Stimulated activated CD4-positive, alpha-beta T cell treated with anti-CD3 and anti-CD28 coated beads, Interleukin-12 subunit alpha, Interleukin-12 subunit beta, amount 100 ng/mL, for 48 hours (primary cell): Measurements from ENCODE around the gene LYPD6B.

Experiments
- DNase-seq, 3 donors: peaks; one replicate each; pipeline ENCODE4 v3.0.0-alpha.2; 2020; ENCODE audit warnings: low read depth in 2 of 3, low spot score in 1 of 3

Gene LYPD6B

GRCh38 chr2:149156971-149157740 is 118.7 kb downstream of the LYPD6B start:
- no peak for DNase-seq

- DNase-seq: no peak
Measured at GRCh38 chr2:149158957-149159356, 120.5 kb downstream of the LYPD6B start.

- DNase-seq: no peak
Measured at GRCh38 chr2:149160195-149160594, 121.7 kb downstream of the LYPD6B start.

- peak in 1 of 3 donors; percentile 7 for DNase-seq
Measured at GRCh38 chr2:149160701-149161217, 122.3 kb downstream of the LYPD6B start.

- no peak for DNase-seq
Measured at GRCh38 chr2:149161481-149162225, 123.2 kb downstream of the LYPD6B start.

GRCh38 chr2:149164296-149164695 is 125.8 kb downstream of the LYPD6B start:
- no peak for DNase-seq

GRCh38 chr2:149164827-149165226 is 126.3 kb downstream of the LYPD6B start:
- DNase-seq: no peak

- peak; percentile 12 to 31 (median 24) for DNase-seq
Measured at GRCh38 chr2:149167001-149167780, 128.7 kb downstream of the LYPD6B start.

GRCh38 chr2:149167941-149168340 is 129.4 kb downstream of the LYPD6B start:
- no peak for DNase-seq

- no peak for DNase-seq
Measured at GRCh38 chr2:149169656-149170055, 131.2 kb downstream of the LYPD6B start.

- DNase-seq: no peak
Measured at GRCh38 chr2:149170156-149170555, 131.7 kb downstream of the LYPD6B start.

- DNase-seq: no peak
Measured at GRCh38 chr2:149170911-149171310, 132.4 kb downstream of the LYPD6B start.

GRCh38 chr2:149173220-149173619 is 134.7 kb downstream of the LYPD6B start:
- no peak for DNase-seq

- DNase-seq: no peak
Measured at GRCh38 chr2:149175956-149176355, 137.5 kb downstream of the LYPD6B start.

GRCh38 chr2:149178612-149179011 is 140.1 kb downstream of the LYPD6B start:
- DNase-seq: no peak

- no peak for DNase-seq
Measured at GRCh38 chr2:149180226-149180875, 141.9 kb downstream of the LYPD6B start.

GRCh38 chr2:149183187-149183586 is 144.7 kb downstream of the LYPD6B start:
- DNase-seq: no peak

- DNase-seq: no peak
Measured at GRCh38 chr2:149184991-149185390, 146.5 kb downstream of the LYPD6B start.

- DNase-seq: no peak
Measured at GRCh38 chr2:149185942-149186490, 147.5 kb downstream of the LYPD6B start.

GRCh38 chr2:149187057-149187456 is 148.6 kb downstream of the LYPD6B start:
- no peak for DNase-seq

- no peak for DNase-seq
Measured at GRCh38 chr2:149188291-149188690, 149.8 kb downstream of the LYPD6B start.
